Measurements from ENCODE around the gene IL17B. TPM values are rescaled to one million over a fixed set of nuclear protein-coding genes. Genes with fewer than 3 reads are reported as not detected.

IL17B gene
- total and polyA plus RNA-seq, 2 of the 13 experiments (the other 11 are each of a cell fraction or from before 2014, with no cell fraction given) = 0.29 to 2.6 TPM

GRCh38 chr5:149357370-149358293 is 21.5 kb downstream of the IL17B start, which contains the start of gene PCYOX1L (continued):
- TF ChIP-seq CBX1 (IDR thresholded peaks at IDR 0.05; ENCODE audit: low read depth) (no peak), ARID2 (CRISPR knock-in tag; IDR thresholded peaks at IDR 0.05; ENCODE audit: borderline replicate concordance) (no peak), ZNF446 (CRISPR knock-in tag; IDR thresholded peaks at IDR 0.05) (0 out of 2 replicates have a peak, but pooled peaks have one; percentile 71), HNRNPLL (IDR thresholded peaks at IDR 0.05; ENCODE audit: low read depth, low read length, poor library complexity, severe bottlenecking) (peak; percentile 47), ZMYM3 (CRISPR knock-in tag; IDR thresholded peaks at IDR 0.05) (no peak), HOXA3 (CRISPR knock-in tag; IDR thresholded peaks at IDR 0.05) (peak; percentile 66), LCORL (IDR thresholded peaks at IDR 0.05) (no peak), LCORL (CRISPR knock-in tag; IDR thresholded peaks at IDR 0.05) (no peak), POLR2AphosphoS2 (IDR thresholded peaks at IDR 0.05; ENCODE audit: low read depth, low read length) (no peak), ZNF354B (CRISPR knock-in tag; IDR thresholded peaks at IDR 0.05) (no peak), ZFP90 (CRISPR knock-in tag; IDR thresholded peaks at IDR 0.05; ENCODE audit: borderline replicate concordance) (peak; percentile 59; the same call in 1 of the 2 replicates), MLLT10 (CRISPR knock-in tag; IDR thresholded peaks at IDR 0.05) (no peak), KLF9 (CRISPR knock-in tag; IDR thresholded peaks at IDR 0.05; ENCODE audit: low read depth) (no peak), XBP1 (CRISPR knock-in tag; IDR thresholded peaks at IDR 0.05) (no peak), ZNF619 (CRISPR knock-in tag; IDR thresholded peaks at IDR 0.05) (no peak), ZNF530 (CRISPR knock-in tag; IDR thresholded peaks at IDR 0.05; ENCODE audit: low read depth) (no peak), ZNF205 (CRISPR knock-in tag; IDR thresholded peaks at IDR 0.05) (no peak), JARID2 (CRISPR knock-in tag; IDR thresholded peaks at IDR 0.05; ENCODE audit: insufficient replicate concordance) (no peak), MXD4 (CRISPR knock-in tag; IDR thresholded peaks at IDR 0.05) (no peak)
- TF ChIP-seq, protein P1, sequence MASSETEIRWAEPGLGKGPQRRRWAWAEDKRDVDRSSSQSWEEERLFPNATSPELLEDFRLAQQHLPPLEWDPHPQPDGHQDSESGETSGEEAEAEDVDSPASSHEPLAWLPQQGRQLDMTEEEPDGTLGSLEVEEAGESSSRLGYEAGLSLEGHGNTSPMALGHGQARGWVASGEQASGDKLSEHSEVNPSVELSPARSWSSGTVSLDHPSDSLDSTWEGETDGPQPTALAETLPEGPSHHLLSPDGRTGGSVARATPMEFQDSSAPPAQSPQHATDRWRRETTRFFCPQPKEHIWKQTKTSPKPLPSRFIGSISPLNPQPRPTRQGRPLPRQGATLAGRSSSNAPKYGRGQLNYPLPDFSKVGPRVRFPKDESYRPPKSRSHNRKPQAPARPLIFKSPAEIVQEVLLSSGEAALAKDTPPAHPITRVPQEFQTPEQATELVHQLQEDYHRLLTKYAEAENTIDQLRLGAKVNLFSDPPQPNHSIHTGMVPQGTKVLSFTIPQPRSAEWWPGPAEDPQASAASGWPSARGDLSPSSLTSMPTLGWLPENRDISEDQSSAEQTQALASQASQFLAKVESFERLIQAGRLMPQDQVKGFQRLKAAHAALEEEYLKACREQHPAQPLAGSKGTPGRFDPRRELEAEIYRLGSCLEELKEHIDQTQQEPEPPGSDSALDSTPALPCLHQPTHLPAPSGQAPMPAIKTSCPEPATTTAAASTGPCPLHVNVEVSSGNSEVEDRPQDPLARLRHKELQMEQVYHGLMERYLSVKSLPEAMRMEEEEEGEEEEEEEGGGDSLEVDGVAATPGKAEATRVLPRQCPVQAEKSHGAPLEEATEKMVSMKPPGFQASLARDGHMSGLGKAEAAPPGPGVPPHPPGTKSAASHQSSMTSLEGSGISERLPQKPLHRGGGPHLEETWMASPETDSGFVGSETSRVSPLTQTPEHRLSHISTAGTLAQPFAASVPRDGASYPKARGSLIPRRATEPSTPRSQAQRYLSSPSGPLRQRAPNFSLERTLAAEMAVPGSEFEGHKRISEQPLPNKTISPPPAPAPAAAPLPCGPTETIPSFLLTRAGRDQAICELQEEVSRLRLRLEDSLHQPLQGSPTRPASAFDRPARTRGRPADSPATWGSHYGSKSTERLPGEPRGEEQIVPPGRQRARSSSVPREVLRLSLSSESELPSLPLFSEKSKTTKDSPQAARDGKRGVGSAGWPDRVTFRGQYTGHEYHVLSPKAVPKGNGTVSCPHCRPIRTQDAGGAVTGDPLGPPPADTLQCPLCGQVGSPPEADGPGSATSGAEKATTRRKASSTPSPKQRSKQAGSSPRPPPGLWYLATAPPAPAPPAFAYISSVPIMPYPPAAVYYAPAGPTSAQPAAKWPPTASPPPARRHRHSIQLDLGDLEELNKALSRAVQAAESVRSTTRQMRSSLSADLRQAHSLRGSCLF (CRISPR knock-in tag; IDR thresholded peaks at IDR 0.05; ENCODE audit: borderline replicate concordance) = no peak
- TF ChIP-seq, protein P2, sequence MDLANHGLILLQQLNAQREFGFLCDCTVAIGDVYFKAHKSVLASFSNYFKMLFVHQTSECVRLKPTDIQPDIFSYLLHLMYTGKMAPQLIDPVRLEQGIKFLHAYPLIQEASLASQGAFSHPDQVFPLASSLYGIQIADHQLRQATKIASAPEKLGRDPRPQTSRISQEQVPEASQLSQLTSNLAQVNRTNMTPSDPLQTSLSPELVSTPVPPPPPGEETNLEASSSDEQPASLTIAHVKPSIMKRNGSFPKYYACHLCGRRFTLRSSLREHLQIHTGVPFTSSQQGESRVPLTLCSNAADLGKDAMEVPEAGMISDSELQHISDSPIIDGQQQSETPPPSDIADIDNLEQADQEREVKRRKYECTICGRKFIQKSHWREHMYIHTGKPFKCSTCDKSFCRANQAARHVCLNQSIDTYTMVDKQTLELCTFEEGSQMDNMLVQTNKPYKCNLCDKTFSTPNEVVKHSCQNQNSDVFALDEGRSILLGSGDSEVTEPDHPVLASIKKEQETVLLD (CRISPR knock-in tag; IDR thresholded peaks at IDR 0.05; ENCODE audit: low read depth) = no peak
- TF ChIP-seq, protein P3, sequence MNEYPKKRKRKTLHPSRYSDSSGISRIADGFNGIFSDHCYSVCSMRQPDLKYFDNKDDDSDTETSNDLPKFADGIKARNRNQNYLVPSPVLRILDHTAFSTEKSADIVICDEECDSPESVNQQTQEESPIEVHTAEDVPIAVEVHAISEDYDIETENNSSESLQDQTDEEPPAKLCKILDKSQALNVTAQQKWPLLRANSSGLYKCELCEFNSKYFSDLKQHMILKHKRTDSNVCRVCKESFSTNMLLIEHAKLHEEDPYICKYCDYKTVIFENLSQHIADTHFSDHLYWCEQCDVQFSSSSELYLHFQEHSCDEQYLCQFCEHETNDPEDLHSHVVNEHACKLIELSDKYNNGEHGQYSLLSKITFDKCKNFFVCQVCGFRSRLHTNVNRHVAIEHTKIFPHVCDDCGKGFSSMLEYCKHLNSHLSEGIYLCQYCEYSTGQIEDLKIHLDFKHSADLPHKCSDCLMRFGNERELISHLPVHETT (CRISPR knock-in tag; conservative IDR thresholded peaks at IDR 0.05) = no peak
- TF ChIP-seq, protein P4, sequence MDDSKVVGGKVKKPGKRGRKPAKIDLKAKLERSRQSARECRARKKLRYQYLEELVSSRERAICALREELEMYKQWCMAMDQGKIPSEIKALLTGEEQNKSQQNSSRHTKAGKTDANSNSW (CRISPR knock-in tag; IDR thresholded peaks at IDR 0.05; ENCODE audit: borderline replicate concordance) = no peak
